Activated T-helper 1 cell treated with Interleukin-2 at 50 U/mL for 16 hours (primary cell): ENCODE measurements around the gene FNBP1.
"Not testable (repeated sequence)": the region's sequence is repeated elsewhere in the genome, so short reads cannot be mapped to it uniquely, and the experiment has no call there.

ENCODE experiments used
- DNase-seq: peaks from one replicate; pipeline ENCODE4 v3.0.0-alpha.2; 2020; ENCODE audit warnings: low read depth

The FNBP1 gene

DNA sequence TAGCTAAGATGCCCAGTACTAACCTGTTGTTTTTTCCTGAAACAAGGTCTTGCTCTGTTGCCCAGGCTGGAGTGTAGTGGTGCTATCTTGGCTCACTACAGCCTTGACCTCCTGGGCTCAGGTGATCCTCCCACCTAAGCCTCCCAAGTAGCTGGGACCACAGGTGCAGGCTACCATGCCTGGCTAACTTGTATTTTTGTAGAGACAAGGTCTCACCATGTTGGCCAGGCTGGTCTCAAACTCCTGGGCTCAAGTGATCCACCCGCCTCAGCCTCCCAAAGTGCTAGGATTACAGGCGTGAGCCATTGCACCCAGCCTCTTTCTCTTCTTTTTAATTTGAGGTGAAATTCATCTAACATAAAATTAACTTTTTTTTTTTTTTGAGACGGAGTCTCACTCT is 21.1 kb downstream of the FNBP1 start:
- not testable (repeated sequence) for DNase-seq

DNA sequence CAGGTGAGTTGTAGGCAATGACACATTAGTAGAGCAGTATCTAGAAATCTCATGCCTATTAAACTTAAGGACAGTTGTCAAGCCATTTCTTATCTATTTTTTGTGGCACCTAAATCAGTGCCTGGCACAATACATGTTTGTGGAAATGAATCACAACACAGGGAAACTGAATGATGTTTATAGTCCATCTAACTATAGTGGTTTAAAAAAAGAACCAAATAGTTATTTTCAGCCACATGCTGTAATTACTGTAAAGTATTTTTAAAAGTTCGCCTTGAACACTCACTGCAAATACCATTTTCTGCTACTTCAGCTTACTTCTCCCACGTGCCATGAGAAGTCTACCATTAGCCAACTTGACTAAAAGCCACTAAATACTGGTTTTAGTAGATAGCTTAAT is 21.9 kb downstream of the FNBP1 start:
- DNase-seq = no peak

- no peak for DNase-seq
Observed at GRCh38 chr9:130020618-130021017, 22.4 kb downstream of the FNBP1 start.

DNA sequence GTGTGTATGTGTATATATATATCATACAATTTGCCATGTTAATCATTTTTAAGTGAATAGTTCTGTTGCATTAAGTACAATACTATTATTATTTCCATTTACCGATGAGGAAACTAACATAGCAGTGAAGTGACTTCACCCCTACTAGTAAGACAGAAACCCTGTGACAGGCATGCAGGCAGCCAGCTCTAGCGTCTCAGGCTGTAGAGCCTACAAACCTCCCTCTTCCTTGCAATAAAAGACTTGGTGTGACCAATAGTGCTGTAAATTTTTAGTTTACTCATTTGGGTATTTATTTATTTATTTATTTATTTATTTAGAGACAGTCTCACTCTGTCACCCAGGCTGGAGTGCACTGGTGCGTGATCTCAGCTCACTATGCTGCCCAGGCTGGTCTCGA is 24.7 kb downstream of the FNBP1 start:
- DNase-seq = no peak

DNA sequence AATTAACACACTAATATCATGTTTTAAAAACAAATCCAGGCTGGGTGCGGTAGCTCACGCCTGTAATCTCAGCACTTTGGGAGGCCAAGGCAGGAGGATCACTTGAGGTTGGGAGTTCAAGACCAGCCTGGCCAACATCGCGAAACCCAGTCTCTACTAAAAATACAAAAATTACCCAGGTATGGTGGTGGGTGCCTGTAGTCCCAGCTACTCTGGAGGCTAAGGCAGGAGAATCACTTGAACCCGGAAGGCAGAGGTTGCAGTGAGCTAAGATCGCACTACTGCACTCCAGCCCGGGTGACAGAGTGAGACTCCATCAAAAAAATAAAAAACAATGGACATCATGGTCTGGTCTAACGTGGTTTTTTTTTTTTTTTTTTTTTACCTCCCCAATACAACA is 25.5 kb downstream of the FNBP1 start:
- DNase-seq = not testable (repeated sequence)

DNA sequence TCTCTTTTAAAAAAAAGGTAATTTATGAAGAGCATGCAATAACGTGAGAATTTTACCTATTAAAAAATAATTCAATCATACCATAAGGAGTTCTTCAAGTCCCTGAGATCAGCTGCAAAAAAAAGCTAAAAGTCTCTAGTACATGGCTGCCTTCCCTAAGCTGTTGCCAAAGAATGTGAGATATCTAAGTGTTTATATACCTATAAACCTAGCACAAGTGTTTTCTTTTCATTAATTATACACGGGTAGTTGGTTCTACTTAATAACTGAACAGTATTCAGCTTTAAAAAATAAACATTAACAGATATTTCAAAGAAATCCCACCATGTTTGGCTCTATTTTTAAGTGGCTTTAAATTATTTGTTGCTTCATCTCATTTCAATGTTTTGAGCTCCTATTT is 25.9 kb downstream of the FNBP1 start:
- DNase-seq = no peak

- no peak for DNase-seq
Observed at GRCh38 chr9:130015353-130016019, 27.5 kb downstream of the FNBP1 start.

GRCh38 chr9:130013326-130013725 is 29.7 kb downstream of the FNBP1 start:
- DNase-seq = no peak

- no peak for DNase-seq
Observed at GRCh38 chr9:130010151-130010988, 32.6 kb downstream of the FNBP1 start.

GRCh38 chr9:130009546-130009945 is 33.4 kb downstream of the FNBP1 start:
- DNase-seq = not testable (repeated sequence)

- DNase-seq = no peak
Observed at GRCh38 chr9:130008538-130008937, 34.5 kb downstream of the FNBP1 start.

- not testable (repeated sequence) for DNase-seq
Observed at GRCh38 chr9:130006952-130007351, 36.0 kb downstream of the FNBP1 start.

DNA sequence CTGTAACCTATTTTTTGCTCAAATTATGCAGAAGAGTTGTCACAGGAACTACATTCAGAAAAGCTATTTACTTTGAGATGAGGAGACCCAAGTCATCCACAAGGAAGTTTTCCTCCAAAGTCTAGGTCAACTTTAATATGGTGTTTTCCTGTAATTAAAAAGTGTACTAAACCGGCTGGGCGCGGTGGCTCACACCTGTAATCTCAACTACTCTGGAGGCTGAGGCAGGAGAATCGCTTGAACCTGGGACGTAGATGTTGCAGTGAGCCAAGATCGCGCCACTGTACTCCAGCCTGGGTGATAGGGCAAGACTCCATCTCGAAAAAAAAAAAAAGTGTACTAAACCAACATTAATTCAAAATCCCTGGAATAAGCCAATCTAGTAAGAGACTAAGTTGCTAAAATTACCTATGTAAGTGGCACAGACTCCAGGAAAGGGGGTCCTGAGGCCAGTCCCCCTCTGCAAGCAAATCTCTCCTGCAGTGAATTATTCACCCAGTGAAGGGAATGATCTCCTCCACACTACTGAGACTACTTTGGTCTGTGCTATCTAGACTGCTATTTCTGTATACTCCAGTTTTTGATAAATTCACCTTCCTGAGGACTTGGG is 38.9 kb downstream of the FNBP1 start:
- DNase-seq = no peak

DNA sequence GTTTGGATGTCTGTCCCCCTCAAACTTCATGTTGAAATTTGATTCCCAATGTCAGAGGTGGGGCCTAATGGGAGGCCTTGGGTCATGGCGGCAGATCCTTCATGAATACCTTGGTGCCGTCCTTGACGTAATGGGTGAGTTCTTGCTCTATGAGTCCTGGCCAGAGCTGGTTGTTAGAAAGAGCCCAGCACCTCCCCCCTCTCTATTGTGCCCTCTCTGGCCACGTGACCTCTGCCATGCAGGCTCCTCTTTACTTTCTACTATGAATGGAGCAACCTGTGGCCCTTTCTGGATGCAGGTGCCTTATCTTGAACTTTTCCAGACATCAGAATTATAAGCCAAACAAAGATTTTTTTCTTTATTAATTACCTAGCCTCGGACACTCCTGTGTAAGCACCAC is 40.7 kb downstream of the FNBP1 start:
- no peak for DNase-seq

DNA sequence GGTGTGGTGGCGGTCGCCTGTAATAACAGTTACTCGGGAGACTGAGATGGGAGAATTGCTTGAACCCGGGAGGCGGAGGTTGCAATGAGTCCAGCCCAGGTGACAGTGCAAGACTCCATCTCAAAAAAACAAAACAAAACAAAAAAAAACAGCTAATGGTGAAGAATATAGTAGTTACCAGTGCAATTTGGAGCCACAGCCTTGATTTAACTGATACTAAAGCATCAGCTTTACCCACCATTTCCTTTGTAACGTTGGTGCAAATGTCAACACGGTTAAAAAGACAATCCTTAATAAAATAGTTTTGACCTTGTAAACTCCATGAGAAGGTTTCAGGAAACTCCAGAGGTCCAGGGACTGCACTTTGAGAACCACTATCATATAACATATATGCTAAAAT is 41.8 kb downstream of the FNBP1 start:
- no peak for DNase-seq

DNA sequence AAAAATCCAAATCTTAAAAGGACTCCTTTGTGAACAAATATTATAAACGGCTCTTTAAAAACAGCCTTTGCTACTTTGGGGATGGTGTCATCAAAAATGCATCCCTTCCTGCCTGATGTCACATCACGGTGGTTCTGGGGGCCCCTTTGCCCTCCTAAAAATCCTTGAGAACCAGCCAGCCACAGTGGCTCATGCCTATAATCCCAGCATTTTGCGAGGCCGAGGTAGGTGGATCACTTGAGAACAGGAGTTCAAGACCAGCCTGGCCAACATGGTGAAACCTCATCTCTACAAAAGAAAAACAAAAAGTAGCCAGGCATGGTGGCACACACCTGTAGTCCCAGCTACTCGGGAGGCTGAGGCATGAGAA is 43.9 kb downstream of the FNBP1 start:
- DNase-seq = no peak

- DNase-seq = no peak
Observed at GRCh38 chr9:129998491-129999140, 44.4 kb downstream of the FNBP1 start.

DNA sequence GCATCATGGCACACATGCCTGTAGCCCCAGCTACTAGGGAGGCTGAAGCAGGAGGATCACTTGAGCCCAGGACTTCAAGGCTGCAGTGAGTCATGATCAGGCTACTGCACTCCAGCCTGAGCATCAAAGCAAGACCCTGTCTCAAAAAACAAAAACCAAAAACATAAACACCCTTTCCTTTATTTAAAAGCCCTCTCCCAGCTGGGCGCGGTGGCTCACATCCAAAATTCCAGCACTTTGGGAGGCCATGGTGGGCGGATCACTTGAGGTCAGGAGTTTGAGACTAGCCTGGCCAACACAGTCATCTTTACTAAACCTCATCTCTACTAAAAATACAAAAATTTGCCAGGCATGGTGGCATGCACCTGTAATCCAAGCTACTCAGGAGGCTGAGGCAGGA is 45.3 kb downstream of the FNBP1 start:
- not testable (repeated sequence) for DNase-seq

- no peak for DNase-seq
Observed at GRCh38 chr9:129996161-129996830, 46.7 kb downstream of the FNBP1 start.

DNA sequence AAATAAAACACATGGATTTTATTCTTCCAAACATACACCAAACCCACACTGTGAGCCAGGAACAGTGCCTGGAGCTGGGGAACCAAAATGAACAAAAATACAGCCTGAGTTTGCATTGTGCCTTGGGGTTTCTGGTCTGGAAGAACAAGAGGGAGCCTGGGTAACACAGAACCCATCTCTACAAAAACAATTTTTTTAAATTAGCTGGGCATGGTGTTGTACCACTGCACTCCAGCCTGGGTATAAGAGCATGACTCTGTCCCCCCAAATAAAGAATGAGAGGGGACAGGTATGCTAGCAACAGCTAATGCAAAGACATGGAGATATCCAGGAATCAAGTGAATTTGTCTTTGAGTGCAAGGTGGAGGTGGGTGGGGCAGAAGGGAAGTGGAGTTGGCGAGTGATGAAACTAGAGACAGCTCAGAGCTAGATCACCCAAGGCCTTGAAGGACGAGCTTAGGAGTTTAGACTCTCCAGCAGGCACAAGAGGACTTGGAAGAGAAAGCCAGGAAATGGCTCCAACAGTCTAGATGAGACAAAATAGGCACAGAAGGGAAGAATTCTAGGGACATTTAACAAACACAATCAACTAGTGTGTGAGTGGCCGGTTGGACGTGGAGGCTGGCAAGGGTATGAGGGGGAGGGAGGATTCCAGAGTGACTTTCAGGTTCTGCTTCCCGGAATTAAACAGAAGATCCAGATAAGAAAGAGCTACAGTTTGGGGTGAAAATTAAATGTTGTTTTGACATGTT is 47.4 kb downstream of the FNBP1 start:
- no peak for DNase-seq

GRCh38 chr9:129994882-129995281 is 48.1 kb downstream of the FNBP1 start:
- no peak for DNase-seq
